Endothelial cell of umbilical vein (primary cell): ENCODE measurements around the gene ZNF543. TPM values are rescaled to one million over a fixed set of nuclear protein-coding genes. Genes with fewer than 3 reads are reported as not detected.

Experiments used
- BruUV-seq: library from RNA; stranded (reverse); fragments of 400-500 nt; replicated peaks from 2 replicates; lab custom pipeline; 2021; lab: Mats Ljungman, UMichigan
- CTCF ChIA-PET: fragments of 300-600, 350-600 bp; sonication (Branson Sonifier 250); formaldehyde crosslinking; loops from one replicate; lab custom pipeline; 2021; ENCODE audit warnings: antibody characterized with exemption, inconsistent platforms; lab: Charles Lee
- POLR2A ChIA-PET: fragments of 300-600, 350-600 bp; sonication (Branson Sonifier 250); formaldehyde crosslinking; loops from one replicate; lab custom pipeline; 2021; ENCODE audit warnings: antibody characterized with exemption, inconsistent platforms; lab: Charles Lee
- DNase-seq: peaks from one replicate; pipeline ENCODE4 v3.0.0-alpha.2; 2011; ENCODE audit warnings: low read depth, low spot score
- FAIRE-seq: peaks from 2 replicates; lab custom pipeline; 2011; peaks lifted over from hg19 to GRCh38; lab: Jason Lieb, UNC
- H2AFZ ChIP-seq: 2 replicates; pipeline ENCODE4 v1.6.0; 2012; ENCODE audit warnings: low read depth, low read length, control low read depth, inconsistent platforms
- H3K27ac ChIP-seq: 2 replicates; pipeline ENCODE4 v1.5.1; 2011; ENCODE audit warnings: low read depth, mild to moderate bottlenecking, control low read depth, low read length, moderate library complexity; ENCODE audit not compliant: insufficient read depth
- H3K27me3 ChIP-seq, 2 experiments: 2 replicates each; pipeline versions ENCODE4 v1.6.0 to v1.6.1; 2011; ENCODE audit warnings: low read length in 2 of 2, mixed read lengths in 1 of 2; ENCODE audit not compliant: control insufficient read depth in 2 of 2, insufficient read depth in 2 of 2
- H3K36me3 ChIP-seq, 2 experiments: 2 replicates in 1 of 2; 3 replicates in 1 of 2; pipeline ENCODE4 v1.5.1; 2011; ENCODE audit warnings: low read length in 2 of 2, mild to moderate bottlenecking in 1 of 2, moderate library complexity in 1 of 2; ENCODE audit not compliant: control insufficient read depth in 2 of 2, insufficient read depth in 2 of 2; ENCODE audit errors: extremely low read depth in 1 of 2
- H3K4me1 ChIP-seq: 3 replicates; pipeline ENCODE4 v1.5.1; 2011; ENCODE audit warnings: mild to moderate bottlenecking, low read length; ENCODE audit not compliant: control insufficient read depth, insufficient read depth; ENCODE audit errors: extremely low read depth
- H3K4me2 ChIP-seq: 2 replicates; pipeline ENCODE4 v1.6.1; 2011; ENCODE audit warnings: low read length, control low read depth, mixed read lengths; ENCODE audit not compliant: insufficient read depth
- H3K4me3 ChIP-seq, 3 experiments: fragments of 200-600 bp in 1 of 3; sonication (generic), shearing (Covaris generic) in 1 of 3; replicated peaks in 1 of 3; 2 replicates each; pipeline ENCODE4 v1.5.1; 2011 to 2016; ENCODE audit warnings: control low read depth in 3 of 3, low read length in 3 of 3, mild to moderate bottlenecking in 2 of 3, inconsistent platforms in 1 of 3, low read depth in 1 of 3, moderate library complexity in 1 of 3; ENCODE audit not compliant: insufficient read depth in 1 of 3
- H3K79me2 ChIP-seq: 2 replicates; pipeline ENCODE4 v1.6.0; 2012; ENCODE audit warnings: low read length, inconsistent platforms; ENCODE audit not compliant: control insufficient read depth, insufficient read depth
- H3K9ac ChIP-seq: replicated peaks from 2 replicates; pipeline ENCODE3; 2011; ENCODE audit warnings: low read length, control low read depth; ENCODE audit not compliant: insufficient read depth; ENCODE audit errors: extremely low read depth
- H3K9me1 ChIP-seq: replicated peaks from 3 replicates; pipeline ENCODE4 v1.6.0; 2011; ENCODE audit warnings: mild to moderate bottlenecking, low read length; ENCODE audit not compliant: control insufficient read depth, insufficient read depth; ENCODE audit errors: extremely low read depth
- H3K9me3 ChIP-seq: replicated peaks from 2 replicates; pipeline ENCODE4 v1.5.1; 2012; ENCODE audit warnings: low read length, inconsistent platforms; ENCODE audit not compliant: control insufficient read depth, insufficient read depth
- H4K20me1 ChIP-seq: replicated peaks from 2 replicates; pipeline ENCODE3; 2011; ENCODE audit warnings: mild to moderate bottlenecking, low read length; ENCODE audit not compliant: control insufficient read depth, insufficient read depth; ENCODE audit errors: extremely low read depth
- CTCF ChIP-seq, 2 donors: IDR thresholded peaks; 1 replicate in 1 of 2; 2 replicates in 1 of 2; pipeline ENCODE4 v1.5.1; 2011; ENCODE audit warnings: low read length in 2 of 2, mild to moderate bottlenecking in 2 of 2, moderate library complexity in 2 of 2, control low read depth in 1 of 2, inconsistent platforms in 1 of 2, low read depth in 1 of 2; ENCODE audit not compliant: insufficient read depth in 1 of 2; ENCODE audit errors: extremely low read depth in 1 of 2
- EZH2 ChIP-seq: IDR thresholded peaks from 2 replicates; pipeline ENCODE4 v1.6.1; 2012; ENCODE audit warnings: borderline replicate concordance, low read depth, mild to moderate bottlenecking, moderate library complexity, low read length, inconsistent platforms; ENCODE audit not compliant: severe bottlenecking
- FOS ChIP-seq: IDR thresholded peaks from 2 replicates; pipeline ENCODE4 v1.6.1; 2011; ENCODE audit warnings: mild to moderate bottlenecking, low read length, moderate library complexity, borderline replicate concordance; ENCODE audit not compliant: insufficient read depth
- GATA2 ChIP-seq: IDR thresholded peaks from 2 replicates; pipeline ENCODE4 v1.7.0; 2011; ENCODE audit warnings: low read depth, mild to moderate bottlenecking, moderate library complexity, mixed read lengths, low read length; ENCODE audit not compliant: insufficient read length, insufficient read depth
- JUN ChIP-seq: IDR thresholded peaks from 2 replicates; pipeline ENCODE4 v1.6.1; 2011; ENCODE audit warnings: borderline replicate concordance, low read depth; ENCODE audit not compliant: insufficient read length, insufficient read depth
- MAX ChIP-seq: IDR thresholded peaks from 2 replicates; pipeline ENCODE4 v1.6.1; 2011; ENCODE audit not compliant: insufficient read depth, insufficient read length
- MYC ChIP-seq: IDR thresholded peaks from one replicate; pipeline ENCODE4 v1.6.1; 2011; ENCODE audit warnings: mild to moderate bottlenecking, low read depth, low read length
- POLR2A ChIP-seq: IDR thresholded peaks from 2 replicates; pipeline ENCODE4 v1.6.1; 2012; ENCODE audit warnings: low read depth, mild to moderate bottlenecking, control low read depth, low read length
- POLR2AphosphoS5 ChIP-seq: IDR thresholded peaks from 2 replicates; pipeline ENCODE4 v1.6.1; 2012; ENCODE audit warnings: low read depth, mild to moderate bottlenecking, control low read depth, low read length, moderate library complexity; ENCODE audit not compliant: insufficient read depth
- dilution Hi-C: fragments of 300-500 bp; cut with MboI; formaldehyde crosslinking; loops from one replicate; pipeline ENCODE4 v1.15.0; 2019; ENCODE audit warnings: low sequenced_read_pairs; ENCODE audit not compliant: extremely low pct_ligation_motif_present
- intact Hi-C: fragments of 100-400 bp; cut with micrococcal nuclease; formaldehyde crosslinking; loops from one replicate; pipeline ENCODE4 v1.10.0; 2022
- polyA plus RNA-seq, 4 experiments: library from polyadenylated mRNA; depleted of rRNA in 3 of 4; stranded (reverse) in 3 of 4; unstranded in 1 of 4; fragments of >200 nt; gene quantifications; 2 replicates each; pipeline versions ENCODE4 v1.2.1 to v1.2.3, GENCODE V29; 2011 to 2012; ENCODE audit warnings: missing spikeins in 1 of 4
- total RNA-seq: library from RNA; stranded (reverse); gene quantifications from 2 replicates; pipeline ENCODE4 v1.2.3, GENCODE V29; 2021

The ZNF543 gene
- total and polyA plus RNA-seq, 2 donors (not counting 3 experiments of a cell fraction or from before 2014, with no cell fraction given) = 1.1 to 5.3 TPM

- Histone ChIP-seq H3K4me2 (peak overlapping the region; percentile 9), H3K79me2 (peaks cover 63% of the 10 kb centered on the region), H3K36me3 (peaks cover 14 to 23% of the 10 kb centered on the region in 2 experiments), H3K4me1 (peaks cover 20% of the 10 kb centered on the region), H4K20me1 (peaks cover 2% of the 10 kb centered on the region), H3K27ac (no peak overlapping the region), H3K9me3 (no peaks in the 10 kb centered on the region), H3K9me1 (no peaks in the 10 kb centered on the region), H3K9ac (no peak overlapping the region), H3K27me3 (no peaks in the 10 kb centered on the region), H3K4me3 (no peak overlapping the region), H2AFZ (no peak overlapping the region)
- intact Hi-C loops (loop anchor here (5.0 kb wide), 1 partner anchor 40 kb away; the partner anchor contains the start of gene ZNF543), dilution Hi-C loops (no loop called here)
- FAIRE-seq (no peak), DNase-seq (no peak)
- TF ChIP-seq MAX (no peak), JUN (no peak), GATA2 (no peak), CTCF (IDR thresholded peaks at IDR 0.05; ENCODE audit: extremely low read depth in 1 of 2, insufficient read depth in 1 of 2, low read depth in 1 of 2, low read length in 2 of 2) (no peak), FOS (no peak), EZH2 (no peak), POLR2A (no peak), MYC (no peak), POLR2AphosphoS5 (no peak)
- no TSS peak for BruUV-seq
- ChIA-PET POLR2A (no interaction called here), CTCF (no interaction called here)
These were observed 38.1 kb upstream of the ZNF543 start for GRCh38 chr19:57282011-57282643.
